Panc1 (cell line): Measurements from ENCODE around the gene BOC.

Experiments
- CTCF ChIP-seq: fragments of 450-650 bp; IDR thresholded peaks from 2 replicates; pipeline ENCODE4 v1.5.1; 2017; ENCODE audit warnings: mild to moderate bottlenecking
- POLR2AphosphoS5 ChIP-seq: IDR thresholded peaks from 2 replicates; pipeline ENCODE4 v1.6.1; 2012; ENCODE audit warnings: mild to moderate bottlenecking, low read depth, low read length, moderate library complexity
- REST ChIP-seq, 2 experiments: IDR thresholded peaks; 2 replicates each; pipeline ENCODE4 v1.6.1; 2011 to 2012; ENCODE audit warnings: low read depth in 2 of 2, control low read depth in 1 of 2, low read length in 1 of 2, mild to moderate bottlenecking in 1 of 2, moderate library complexity in 1 of 2; ENCODE audit not compliant: insufficient read depth in 1 of 2

DNA sequence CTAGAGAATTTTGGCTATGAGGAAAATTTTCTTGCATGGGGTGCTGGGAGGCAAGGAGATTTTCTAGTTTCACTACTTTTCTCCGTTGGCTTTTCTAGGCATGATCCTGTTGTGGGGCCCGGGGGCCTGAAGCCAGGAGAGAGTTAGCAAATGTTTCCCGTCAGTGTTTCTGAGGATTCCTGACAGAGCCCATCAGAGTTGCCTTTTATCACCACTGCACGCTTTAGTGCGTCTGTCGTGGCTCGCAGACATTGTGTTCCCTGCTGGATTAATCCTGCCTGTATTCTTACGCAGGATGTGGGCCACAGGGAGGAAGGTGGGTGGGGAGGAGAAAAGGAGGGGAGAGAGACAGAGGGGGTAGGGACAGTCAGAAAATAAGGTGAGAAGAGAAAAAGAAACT is 18.1 kb upstream of the BOC start:
- TF ChIP-seq CTCF (no peak), POLR2AphosphoS5 (no peak), REST (IDR thresholded peaks at IDR 0.05; ENCODE audit: insufficient read depth in 1 of 2, low read depth in 2 of 2, low read length in 1 of 2) (no peak)
